ENCODE measurements around the gene KRTAP12-4.

GRCh38 chr21:44613386-44614155 lies 40.9 kb downstream of the KRTAP12-4 start:
- no peak for TF ChIP-seq CTCF (IDR thresholded peaks at IDR 0.05; ENCODE audit: low read depth, low read length)
- no peak for TF ChIP-seq EZH2phosphoT487 (IDR thresholded peaks at IDR 0.05; ENCODE audit: low read depth)

All from OCI-LY3 (cell line).